ENCODE measurements around the gene APOD. TPM values are rescaled to one million over a fixed set of nuclear protein-coding genes. Genes with fewer than 3 reads are reported as not detected.
A peak's percentile ranks its signal among the peaks of the same experiment; 100 is the strongest.
"Not testable (repeated sequence)": the region's sequence is repeated elsewhere in the genome, so short reads cannot be mapped to it uniquely, and the experiment has no call there.

The APOD gene
- total and polyA plus RNA-seq, 2 of the 8 experiments (the other 6 are each of a cell fraction or from before 2014, with no cell fraction given): not detected

DNA sequence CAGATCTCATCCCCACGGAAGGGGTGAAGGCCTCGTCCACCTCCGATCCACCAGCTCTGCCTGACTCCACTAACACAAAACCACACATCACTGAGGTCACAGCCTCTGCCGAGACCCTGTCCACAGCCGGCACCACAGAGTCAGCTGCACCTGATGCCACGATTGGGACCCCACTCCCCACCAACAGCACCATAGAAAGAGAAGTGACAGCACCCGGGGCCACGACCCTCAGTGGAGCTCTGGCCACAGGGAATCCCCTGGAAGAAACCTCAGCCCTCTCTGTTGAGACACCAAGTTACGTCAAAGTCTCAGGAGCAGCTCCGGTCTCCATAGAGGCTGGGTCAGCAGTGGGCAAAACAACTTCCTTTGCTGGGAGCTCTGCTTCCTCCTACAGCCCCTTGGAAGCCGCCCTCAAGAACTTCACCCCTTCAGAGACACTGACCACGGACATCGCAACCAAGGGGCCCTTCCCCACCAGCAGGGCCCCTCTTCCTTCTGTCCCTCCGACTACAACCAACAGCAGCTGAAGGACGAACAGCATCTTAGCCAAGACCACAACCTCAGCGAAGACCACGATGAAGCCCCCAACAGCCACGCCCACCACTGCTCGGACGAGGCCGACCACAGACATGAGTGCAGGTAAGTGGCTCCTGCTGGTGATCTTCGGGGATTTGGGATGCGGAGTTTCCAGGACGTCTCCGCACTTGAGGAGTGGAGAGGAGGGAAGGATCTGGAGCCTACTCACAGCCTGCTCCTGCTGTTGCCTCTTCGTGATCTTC is 36.0 kb upstream of the APOD start:
- H4K8ac ChIP-seq (ENCODE audit: extremely low read depth, insufficient read depth, low read length): peak overlapping the region; percentile 51
- H3K27ac ChIP-seq (ENCODE audit: low read depth, low read length); H3K23ac ChIP-seq (ENCODE audit: insufficient read length); H2BK20ac ChIP-seq (ENCODE audit: low read length); H3K4me1 ChIP-seq (replicated peaks in 1 of 4; ENCODE audit: control insufficient read depth in 3 of 4, insufficient read depth in 4 of 4, low read length in 3 of 4); H2BK5ac ChIP-seq (ENCODE audit: low read depth, low read length); H2BK15ac ChIP-seq (ENCODE audit: low read length); H3K4me2 ChIP-seq (ENCODE audit: insufficient read depth in 1 of 2, low read depth in 2 of 2, low read length in 2 of 2); H3K14ac ChIP-seq (ENCODE audit: insufficient read length); H3K9ac ChIP-seq (replicated peaks in 1 of 4; ENCODE audit: extremely low read depth in 1 of 4, low read depth in 3 of 4, low read length in 3 of 4); H3K56ac ChIP-seq (replicated peaks; ENCODE audit: insufficient read length, low read depth, low read length); H4K91ac ChIP-seq (replicated peaks; ENCODE audit: insufficient read length, low read length); H3K79me1 ChIP-seq (ENCODE audit: low read depth, low read length); H4K5ac ChIP-seq (ENCODE audit: insufficient read length, low read depth, low read length); H4K20me1 ChIP-seq (replicated peaks in 1 of 2; ENCODE audit: control insufficient read depth in 1 of 2, insufficient read depth in 2 of 2, low read length in 2 of 2); H3K36me3 ChIP-seq (ENCODE audit: control insufficient read depth in 2 of 4, insufficient read depth in 4 of 4, low read length in 3 of 4); H3K27me3 ChIP-seq (replicated peaks in 1 of 4; ENCODE audit: control insufficient read depth in 3 of 4, extremely low read depth in 1 of 4, insufficient read depth in 3 of 4, low read length in 3 of 4); H3K23me2 ChIP-seq (ENCODE audit: low read depth, low read length); H3K4ac ChIP-seq (replicated peaks; ENCODE audit: insufficient read length, low read depth, low read length); H2BK120ac ChIP-seq (replicated peaks; ENCODE audit: low read depth, low read length); DNase-seq (ENCODE audit: low read depth in 1 of 2, low spot score in 2 of 2); H3K79me2 ChIP-seq (ENCODE audit: control insufficient read depth in 1 of 2, insufficient read depth in 2 of 2, low read length in 2 of 2); H2AK5ac ChIP-seq (ENCODE audit: low read depth, low read length); H2BK12ac ChIP-seq (ENCODE audit: low read depth, low read length); FAIRE-seq; H2AFZ ChIP-seq (ENCODE audit: low read length); POLR2A ChIA-PET (ENCODE audit: partially characterized antibody); H3K4me3 ChIP-seq (ENCODE audit: extremely low read depth in 1 of 4, insufficient read depth in 2 of 4, low read depth in 3 of 4, low read length in 4 of 4); H3K18ac ChIP-seq (ENCODE audit: extremely low read depth, low read length); H3K9me3 ChIP-seq (ENCODE audit: insufficient read depth in 2 of 2, low read depth in 1 of 2, low read length in 1 of 2): not testable (repeated sequence)
- WGBS, 2 experiments (ENCODE audit: extremely low coverage in 1 of 2, insufficient coverage in 1 of 2, insufficient read length in 1 of 2, insufficient replicate concordance in 2 of 2, low coverage in 1 of 2, low lambda C conversion rate in 2 of 2, missing lambda C conversion rate in 1 of 2): 87% methylated on average over 23 of the region's 26 CpGs; no CpG with 5 or more reads in 1 of the 2 experiments
- CTCF ChIA-PET (ENCODE audit: partially characterized antibody): interaction anchor here (1.1 kb wide), 1 partner anchor 108 kb away, joined by 3 read pairs; no protein-coding TSS in a partner anchor
